H1 (cell line): ENCODE results near the gene ZNF608. TPM values are rescaled to one million over a fixed set of nuclear protein-coding genes. Genes with fewer than 3 reads are reported as not detected.

Experiments
- CTCF ChIA-PET: fragments of 300-600 bp; sonication (Branson Sonifier 250); formaldehyde crosslinking; loops from one replicate; lab custom pipeline; 2021; ENCODE audit not compliant: partially characterized antibody; lab: Charles Lee
- POLR2A ChIA-PET: fragments of 300-600 bp; sonication (Branson Sonifier 250); formaldehyde crosslinking; loops from one replicate; lab custom pipeline; 2021; ENCODE audit warnings: inconsistent platforms; ENCODE audit not compliant: partially characterized antibody; lab: Charles Lee
- DNase-seq, 2 experiments: peaks; one replicate each; pipeline versions ENCODE4 v3.0.0 to v3.0.0-alpha.2; 2010 to 2022; ENCODE audit warnings: low spot score in 2 of 2, low read depth in 1 of 2, mixed read lengths in 1 of 2
- FAIRE-seq: peaks from 2 replicates; lab custom pipeline; 2011; peaks lifted over from hg19 to GRCh38; lab: Jason Lieb, UNC
- H2AFZ ChIP-seq: 2 replicates; pipeline ENCODE4 v1.8.1; 2012; ENCODE audit warnings: low read length, inconsistent platforms
- H2AK5ac ChIP-seq: 2 replicates; pipeline ENCODE4 v1.6.1; 2013; ENCODE audit warnings: low read depth, low read length
- H2BK120ac ChIP-seq: replicated peaks from 2 replicates; pipeline ENCODE3; 2013; ENCODE audit warnings: low read depth, low read length, inconsistent platforms
- H2BK12ac ChIP-seq: 2 replicates; pipeline ENCODE4 v1.6.1; 2013; ENCODE audit warnings: low read depth, low read length
- H2BK15ac ChIP-seq: 2 replicates; pipeline ENCODE4 v1.6.1; 2013; ENCODE audit warnings: low read length
- H2BK20ac ChIP-seq: 2 replicates; pipeline ENCODE4 v1.6.1; 2013; ENCODE audit warnings: low read length
- H2BK5ac ChIP-seq: 2 replicates; pipeline ENCODE4 v1.6.1; 2013; ENCODE audit warnings: low read depth, low read length
- H3K14ac ChIP-seq: 2 replicates; pipeline ENCODE4 v1.6.1; 2013; ENCODE audit warnings: inconsistent platforms; ENCODE audit not compliant: insufficient read length
- H3K18ac ChIP-seq: 2 replicates; pipeline ENCODE4 v1.6.1; 2013; ENCODE audit warnings: low read length; ENCODE audit errors: extremely low read depth
- H3K23ac ChIP-seq: 2 replicates; pipeline ENCODE4 v1.6.1; 2013; ENCODE audit warnings: inconsistent platforms; ENCODE audit not compliant: insufficient read length
- H3K23me2 ChIP-seq: 2 replicates; pipeline ENCODE4 v1.6.1; 2013; ENCODE audit warnings: low read depth, low read length
- H3K27ac ChIP-seq: 2 replicates; pipeline ENCODE4 v1.6.1; 2011; ENCODE audit warnings: low read depth, low read length, inconsistent platforms
- H3K27me3 ChIP-seq, 4 experiments: replicated peaks in 1 of 4; 1 replicate in 1 of 4; 2 replicates in 3 of 4; pipeline versions ENCODE4 v1.6.1 to v1.8.1; 2011 to 2013; ENCODE audit warnings: low read length in 3 of 4, mild to moderate bottlenecking in 3 of 4, inconsistent platforms in 2 of 4, mixed read lengths in 2 of 4, moderate library complexity in 1 of 4; ENCODE audit not compliant: control insufficient read depth in 3 of 4, insufficient read depth in 3 of 4; ENCODE audit errors: extremely low read depth in 1 of 4
- H3K36me3 ChIP-seq, 4 experiments: 2 replicates each; pipeline versions ENCODE4 v1.6.1 to v1.8.1; 2011 to 2013; ENCODE audit warnings: mild to moderate bottlenecking in 4 of 4, low read length in 3 of 4, moderate library complexity in 2 of 4, control low read depth in 1 of 4, inconsistent platforms in 1 of 4; ENCODE audit not compliant: insufficient read depth in 4 of 4, control insufficient read depth in 2 of 4
- H3K4ac ChIP-seq: replicated peaks from 2 replicates; pipeline ENCODE3; 2013; ENCODE audit warnings: low read length, low read depth, mixed read lengths, inconsistent platforms; ENCODE audit not compliant: insufficient read length
- H3K4me1 ChIP-seq, 4 experiments: replicated peaks in 1 of 4; 1 replicate in 1 of 4; 2 replicates in 3 of 4; pipeline versions ENCODE4 v1.6.1 to v1.8.1; 2011 to 2013; ENCODE audit warnings: low read length in 3 of 4, inconsistent platforms in 2 of 4, mixed read lengths in 1 of 4; ENCODE audit not compliant: insufficient read depth in 4 of 4, control insufficient read depth in 3 of 4
- H3K4me2 ChIP-seq, 2 experiments: 2 replicates each; pipeline versions ENCODE4 v1.6.1 to v1.8.1; 2011 to 2013; ENCODE audit warnings: low read depth in 2 of 2, low read length in 2 of 2, control low read depth in 1 of 2, inconsistent platforms in 1 of 2, mild to moderate bottlenecking in 1 of 2; ENCODE audit not compliant: insufficient read depth in 1 of 2
- H3K4me3 ChIP-seq, 4 experiments: fragments of 200-600, 300-600 bp in 1 of 4; sonication (generic), shearing (Covaris generic), sonication (Bioruptor Twin) in 1 of 4; 2 replicates each; pipeline versions ENCODE4 v1.5.1 to v1.8.1; 2011 to 2016; ENCODE audit warnings: low read length in 4 of 4, low read depth in 3 of 4, control low read depth in 2 of 4, inconsistent platforms in 2 of 4, mild to moderate bottlenecking in 2 of 4, mixed read lengths in 1 of 4, moderate library complexity in 1 of 4; ENCODE audit not compliant: insufficient read depth in 2 of 4; ENCODE audit errors: extremely low read depth in 1 of 4
- H3K56ac ChIP-seq: replicated peaks from 2 replicates; pipeline ENCODE3; 2013; ENCODE audit warnings: low read depth, mild to moderate bottlenecking, mixed read lengths, low read length, inconsistent platforms; ENCODE audit not compliant: insufficient read length
- H3K79me1 ChIP-seq: 2 replicates; pipeline ENCODE4 v1.6.1; 2013; ENCODE audit warnings: low read depth, low read length, control low read depth
- H3K79me2 ChIP-seq, 2 experiments: 2 replicates each; pipeline versions ENCODE4 v1.6.1 to v1.8.1; 2012 to 2013; ENCODE audit warnings: low read length in 2 of 2, mild to moderate bottlenecking in 2 of 2, inconsistent platforms in 1 of 2; ENCODE audit not compliant: insufficient read depth in 2 of 2, control insufficient read depth in 1 of 2
- H3K9ac ChIP-seq, 4 experiments: replicated peaks in 1 of 4; 1 replicate in 1 of 4; 2 replicates in 3 of 4; pipeline versions ENCODE4 v1.6.1 to v1.8.1; 2011 to 2013; ENCODE audit warnings: low read depth in 3 of 4, low read length in 3 of 4, control low read depth in 2 of 4, mild to moderate bottlenecking in 2 of 4, moderate library complexity in 2 of 4, inconsistent platforms in 1 of 4; ENCODE audit errors: extremely low read depth in 1 of 4
- H3K9me3 ChIP-seq, 2 experiments: 2 replicates each; pipeline versions ENCODE4 v1.6.1 to v1.8.1; 2012 to 2013; ENCODE audit warnings: mild to moderate bottlenecking in 2 of 2, moderate library complexity in 2 of 2, control low read depth in 1 of 2, inconsistent platforms in 1 of 2, low read depth in 1 of 2, low read length in 1 of 2, mixed read lengths in 1 of 2; ENCODE audit not compliant: insufficient read depth in 2 of 2
- H4K20me1 ChIP-seq, 2 experiments: replicated peaks in 1 of 2; 2 replicates each; pipeline versions ENCODE3 to v1.8.1; 2011 to 2013; ENCODE audit warnings: inconsistent platforms in 2 of 2, low read length in 2 of 2, mild to moderate bottlenecking in 1 of 2; ENCODE audit not compliant: insufficient read depth in 2 of 2, control insufficient read depth in 1 of 2
- H4K5ac ChIP-seq: 2 replicates; pipeline ENCODE4 v1.6.1; 2013; ENCODE audit warnings: low read length, low read depth, mixed read lengths, inconsistent platforms; ENCODE audit not compliant: insufficient read length
- H4K8ac ChIP-seq: 2 replicates; pipeline ENCODE4 v1.8.0; 2013; ENCODE audit warnings: mild to moderate bottlenecking, moderate library complexity, low read length, inconsistent platforms; ENCODE audit not compliant: insufficient read depth; ENCODE audit errors: extremely low read depth
- H4K91ac ChIP-seq: replicated peaks from 2 replicates; pipeline ENCODE3; 2013; ENCODE audit warnings: low read length, mixed read lengths, inconsistent platforms; ENCODE audit not compliant: insufficient read length
- CTBP2 ChIP-seq: IDR thresholded peaks from 2 replicates; pipeline ENCODE4 v1.7.0; 2011; ENCODE audit warnings: borderline replicate concordance, mild to moderate bottlenecking, moderate library complexity, mixed read lengths, low read length; ENCODE audit not compliant: insufficient read depth, insufficient read length
- EGR1 ChIP-seq: IDR thresholded peaks from 2 replicates; pipeline ENCODE4 v1.6.1; 2011; ENCODE audit warnings: low read depth, low read length, borderline replicate concordance
- HDAC2 ChIP-seq, 2 experiments: fragments of 300-600 bp in 1 of 2; sonication (generic) in 1 of 2; IDR thresholded peaks; 2 replicates each; pipeline ENCODE4 v1.6.1; 2011 to 2012; ENCODE audit warnings: low read depth in 2 of 2, low read length in 2 of 2, mild to moderate bottlenecking in 2 of 2, moderate library complexity in 2 of 2, borderline replicate concordance in 1 of 2, inconsistent platforms in 1 of 2
- HDAC6 ChIP-seq: IDR thresholded peaks from one replicate; pipeline ENCODE4 v1.7.1; 2012; ENCODE audit warnings: low read depth, mild to moderate bottlenecking, inconsistent platforms, low read length, moderate library complexity
- RBBP5 ChIP-seq: IDR thresholded peaks from 2 replicates; pipeline ENCODE4 v1.7.1; 2012; ENCODE audit warnings: low read depth, mild to moderate bottlenecking, inconsistent platforms, low read length, moderate library complexity, borderline replicate concordance
- SP4 ChIP-seq: IDR thresholded peaks from 2 replicates; pipeline ENCODE4 v1.6.1; 2012; ENCODE audit warnings: low read length, inconsistent platforms
- WGBS, 2 experiments: shearing (Covaris generic) in 1 of 2; methylation state at CpG; one replicate each; pipeline versions ENCODE4 v1.1.6 to v1.1.7; 2013 to 2015; ENCODE audit warnings: low lambda C conversion rate in 2 of 2, mixed read lengths in 2 of 2, inconsistent platforms in 1 of 2, low coverage in 1 of 2, missing lambda C conversion rate in 1 of 2; ENCODE audit not compliant: insufficient replicate concordance in 2 of 2, insufficient coverage in 1 of 2, insufficient read length in 1 of 2; ENCODE audit errors: extremely low coverage in 1 of 2, missing lambda C conversion rate in 1 of 2; 5-methylcytosine and 5-hydroxymethylcytosine counted together
- polyA plus RNA-seq, 7 experiments: library from polyadenylated mRNA; depleted of rRNA in 3 of 7; stranded (reverse) in 5 of 7; unstranded in 2 of 7; fragments of >200 nt in 5 of 7; fragments of 200-250 nt in 2 of 7; gene quantifications; 1 replicate in 5 of 7; 2 replicates in 1 of 7; 4 replicates in 1 of 7; pipeline versions ENCODE4 v1.2.1 to v1.2.3, GENCODE V29; 2011 to 2013; ENCODE audit warnings: missing spikeins in 2 of 7, mixed read lengths in 2 of 7
- total RNA-seq: library from RNA; stranded (reverse); fragmentation: NEBNext Ultra II Directional; extraction: Animal tissue kit (Norgen Biotek cat#: 25700); gene quantifications from 2 replicates; pipeline ENCODE4 v1.2.1, GENCODE V29; 2021

ZNF608 gene
- total and polyA plus RNA-seq, 2 of the 8 experiments (the other 6 are each of a cell fraction or from before 2014, with no cell fraction given), result 17.2 to 40.8 TPM

DNA sequence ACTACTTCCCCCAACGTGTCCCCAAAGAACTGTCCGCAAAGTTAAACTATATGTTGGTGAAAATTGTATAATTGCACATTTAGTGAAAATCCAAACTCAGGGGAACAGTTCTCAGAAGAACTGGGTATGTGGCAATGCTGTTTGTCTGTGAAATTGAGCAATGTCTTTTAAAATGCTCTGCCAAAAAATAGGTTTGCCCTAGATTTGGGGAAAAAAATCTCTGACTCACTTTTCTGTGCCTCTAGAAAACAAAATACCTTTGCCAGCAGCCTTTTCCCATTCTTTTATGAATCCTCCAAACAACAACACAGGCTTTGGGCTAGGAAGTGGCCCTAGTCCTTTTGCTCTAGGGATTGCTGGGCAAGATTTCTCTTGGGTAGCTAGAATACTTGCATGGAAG lies 37.4 kb upstream of the ZNF608 start:
- H3K4me2 ChIP-seq, result no peak overlapping the region
- H4K91ac ChIP-seq, result no peak overlapping the region
- ChIA-PET CTCF (no interaction called here), POLR2A (no interaction called here)
- H3K36me3 ChIP-seq, result no peaks in the 10 kb centered on the region
- no peak overlapping the region for H3K27ac ChIP-seq
- no peaks in the 10 kb centered on the region for H3K23me2 ChIP-seq
- H3K79me1 ChIP-seq, result no peaks in the 10 kb centered on the region
- no peak overlapping the region for H3K56ac ChIP-seq
- no peak overlapping the region for H2BK12ac ChIP-seq
- no peak overlapping the region for H2BK5ac ChIP-seq
- H3K23ac ChIP-seq, result no peak overlapping the region
- no peak overlapping the region for H2BK15ac ChIP-seq
- DNase-seq (no peak), FAIRE-seq (no peak)
- no peak overlapping the region for H4K8ac ChIP-seq
- no peaks in the 10 kb centered on the region for H3K27me3 ChIP-seq
- H3K4ac ChIP-seq, result no peak overlapping the region
- H4K5ac ChIP-seq, result no peak overlapping the region
- H3K9ac ChIP-seq, result no peak overlapping the region
- H3K14ac ChIP-seq, result no peak overlapping the region
- no peaks in the 10 kb centered on the region for H4K20me1 ChIP-seq
- H2AK5ac ChIP-seq, result no peak overlapping the region
- no peak overlapping the region for H3K18ac ChIP-seq
- no peaks in the 10 kb centered on the region for H3K4me1 ChIP-seq
- H2BK120ac ChIP-seq, result no peak overlapping the region
- H3K9me3 ChIP-seq, result no peaks in the 10 kb centered on the region; a peak in 1 of 4 replicates
- H3K4me3 ChIP-seq, result no peak overlapping the region
- H3K79me2 ChIP-seq, result no peaks in the 10 kb centered on the region
- no peak overlapping the region for H2BK20ac ChIP-seq
- H2AFZ ChIP-seq, result no peak overlapping the region
- WGBS, 2 experiments, result 97% methylated on average over 2 of the region's 2 CpGs; no CpG with 5 or more reads in 1 of the 2 experiments
- TF ChIP-seq SP4 (no peak), CTBP2 (no peak), RBBP5 (no peak), HDAC6 (no peak), EGR1 (no peak), HDAC2 (IDR thresholded peaks at IDR 0.05; ENCODE audit: borderline replicate concordance in 1 of 2, low read depth in 2 of 2, low read length in 2 of 2) (no peak)
